Panc1 (cell line): ENCODE measurements around the gene MRGPRF. TPM values are rescaled to one million over a fixed set of nuclear protein-coding genes. Genes with fewer than 3 reads are reported as not detected.

Experiments
- ATAC-seq: fragments of 200-7000 bp; cut with Tn5 transposase; 2 replicates; pipeline ENCODE4 v1.9.1; 2020; ENCODE audit warnings: mild to moderate bottlenecking, moderate library complexity
- BruUV-seq: library from RNA; stranded (reverse); fragments of 400-500 nt; replicated peaks from 2 replicates; lab custom pipeline; 2021; lab: Mats Ljungman, UMichigan
- CTCF ChIA-PET: fragments of 300-600 bp; sonication (Branson Sonifier 250); formaldehyde crosslinking; loops from one replicate; lab custom pipeline; 2022; ENCODE audit warnings: antibody characterized with exemption; lab: Charles Lee
- POLR2A ChIA-PET: fragments of 300-600 bp; sonication (Branson Sonifier 250); formaldehyde crosslinking; loops from one replicate; lab custom pipeline; 2022; ENCODE audit warnings: antibody characterized with exemption; lab: Charles Lee
- DNase-seq: peaks from one replicate; pipeline ENCODE4 v3.0.0-alpha.2; 2010; ENCODE audit warnings: low read depth, low spot score
- H3K27ac ChIP-seq: 2 replicates; pipeline ENCODE4 v1.5.1; 2011; ENCODE audit warnings: mild to moderate bottlenecking, low read length, inconsistent platforms
- H3K27me3 ChIP-seq: fragments of 200-500 bp; sonication (Bioruptor generic); 2 replicates; pipeline ENCODE4 v1.6.0; 2014; ENCODE audit warnings: low read length, inconsistent platforms; ENCODE audit not compliant: control insufficient read depth, insufficient read depth
- H3K36me3 ChIP-seq: fragments of 200-500 bp; sonication (Bioruptor generic); 2 replicates; pipeline ENCODE4 v1.5.1; 2014; ENCODE audit warnings: inconsistent platforms, mild to moderate bottlenecking, low read length, moderate library complexity; ENCODE audit not compliant: control insufficient read depth, insufficient read depth
- H3K4me1 ChIP-seq: 2 replicates; pipeline ENCODE4 v1.5.1; 2011; ENCODE audit warnings: inconsistent platforms, mild to moderate bottlenecking, low read length, moderate library complexity; ENCODE audit not compliant: control insufficient read depth, insufficient read depth
- H3K4me3 ChIP-seq, 2 experiments: 2 replicates each; pipeline ENCODE4 v1.5.1; 2011 to 2012; ENCODE audit warnings: low read depth in 2 of 2, low read length in 2 of 2, mild to moderate bottlenecking in 2 of 2, inconsistent platforms in 1 of 2, moderate library complexity in 1 of 2
- H3K9me3 ChIP-seq: fragments of 200-500 bp; sonication (Bioruptor generic); 2 replicates; pipeline ENCODE4 v1.5.1; 2014; ENCODE audit warnings: low read depth, mild to moderate bottlenecking, inconsistent platforms, low read length, moderate library complexity; ENCODE audit not compliant: control insufficient read depth, insufficient read depth
- CTCF ChIP-seq: fragments of 450-650 bp; IDR thresholded peaks from 2 replicates; pipeline ENCODE4 v1.5.1; 2017; ENCODE audit warnings: mild to moderate bottlenecking
- POLR2AphosphoS5 ChIP-seq: IDR thresholded peaks from 2 replicates; pipeline ENCODE4 v1.6.1; 2012; ENCODE audit warnings: mild to moderate bottlenecking, low read depth, low read length, moderate library complexity
- REST ChIP-seq, 2 experiments: IDR thresholded peaks; 2 replicates each; pipeline ENCODE4 v1.6.1; 2011 to 2012; ENCODE audit warnings: low read depth in 2 of 2, control low read depth in 1 of 2, low read length in 1 of 2, mild to moderate bottlenecking in 1 of 2, moderate library complexity in 1 of 2; ENCODE audit not compliant: insufficient read depth in 1 of 2
- SIN3A ChIP-seq: IDR thresholded peaks from 2 replicates; pipeline ENCODE4 v1.6.1; 2012; ENCODE audit warnings: low read depth, mild to moderate bottlenecking, low read length, moderate library complexity, borderline replicate concordance; ENCODE audit not compliant: insufficient read depth
- TCF7L2 ChIP-seq: IDR thresholded peaks from 2 replicates; pipeline ENCODE4 v1.6.1; 2011; ENCODE audit warnings: mild to moderate bottlenecking, low read depth, low read length, inconsistent platforms
- in situ Hi-C: cut with HindIII; loops from 2 replicates; pipeline ENCODE4 v1.10.0; 2016; ENCODE audit warnings: low sequenced_read_pairs, low pct_unique_long_range_greater_than_20kb
- intact Hi-C: fragments of 100-400 bp; cut with micrococcal nuclease; formaldehyde crosslinking; loops from one replicate; pipeline ENCODE4 v1.10.0; 2022; ENCODE audit not compliant: unreplicated experiment
- total RNA-seq: library from RNA; stranded (reverse); gene quantifications from one replicate; pipeline ENCODE4 v1.2.1, GENCODE V29; 2021; ENCODE audit not compliant: unreplicated experiment

MRGPRF gene
- total RNA-seq, 1 experiment from 2014 or later, result 0.36 TPM

- intact Hi-C loops, result no loop called here
- no TSS peak for BruUV-seq
Measured at GRCh38 chr11:69024509-69024908, 11.5 kb upstream of the MRGPRF start.

DNA sequence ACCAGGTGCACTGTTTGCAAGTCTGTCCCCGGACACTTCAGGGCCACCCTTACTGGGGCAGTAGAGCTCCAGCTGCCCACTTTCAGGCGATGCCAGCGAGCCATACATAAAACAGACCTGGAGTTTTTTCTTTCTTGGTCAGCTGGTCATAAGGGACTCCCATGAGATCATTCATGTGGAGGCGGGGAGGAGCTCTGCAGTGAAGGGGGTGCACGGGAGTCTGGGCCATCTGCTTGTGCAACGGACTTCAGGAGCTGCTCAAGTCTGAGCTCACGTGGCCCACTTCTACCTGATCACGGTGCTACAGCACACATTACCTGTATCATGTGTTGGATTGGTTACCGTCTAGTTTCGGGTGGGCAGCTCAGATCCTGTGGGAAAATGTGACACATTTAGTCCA, 9.2 kb upstream of the MRGPRF start:
- BruUV-seq, result no TSS peak
- Histone ChIP-seq H3K4me1 (no peaks in the 10 kb centered on the region), H3K27me3 (no peaks in the 10 kb centered on the region), H3K4me3 (no peak overlapping the region), H3K9me3 (no peaks in the 10 kb centered on the region), H3K36me3 (no peaks in the 10 kb centered on the region), H3K27ac (no peak overlapping the region)
- no peak for DNase-seq
- TF ChIP-seq SIN3A, result no peak
- no peak for TF ChIP-seq POLR2AphosphoS5
- no peak for TF ChIP-seq CTCF
- TF ChIP-seq REST (IDR thresholded peaks at IDR 0.05; ENCODE audit: insufficient read depth in 1 of 2, low read depth in 2 of 2, low read length in 1 of 2), result no peak
- TF ChIP-seq TCF7L2, result no peak
- ChIA-PET POLR2A (interaction anchor here (0.6 to 0.9 kb wide), 3 partner anchors 14 to 70 kb away, joined by 4 to 10 read pairs (median 5); no protein-coding TSS in a partner anchor), CTCF (interaction anchor here (0.6 kb wide), 1 partner anchor 657 kb away, joined by 3 read pairs; no protein-coding TSS in a partner anchor)
- intact Hi-C loops, result no loop called here
- in situ Hi-C loops, result no loop called here
- no peak for ATAC-seq

More at GRCh38 chr11:69024509-69024908, 11.5 kb upstream of the MRGPRF start:
- TF ChIP-seq REST (IDR thresholded peaks at IDR 0.05; ENCODE audit: insufficient read depth in 1 of 2, low read depth in 2 of 2, low read length in 1 of 2) (no peak), TCF7L2 (no peak), SIN3A (no peak), CTCF (no peak), POLR2AphosphoS5 (no peak)
- ChIA-PET CTCF (no interaction called here), POLR2A (no interaction called here)
- Histone ChIP-seq H3K27ac (no peak overlapping the region), H3K27me3 (no peaks in the 10 kb centered on the region), H3K4me1 (no peaks in the 10 kb centered on the region), H3K36me3 (no peaks in the 10 kb centered on the region), H3K4me3 (no peak overlapping the region), H3K9me3 (no peaks in the 10 kb centered on the region)
- no peak for ATAC-seq
- DNase-seq, result no peak
- in situ Hi-C loops, result no loop called here
